ENCODE data around the gene CSNK1G2.

Gene CSNK1G2

DNA sequence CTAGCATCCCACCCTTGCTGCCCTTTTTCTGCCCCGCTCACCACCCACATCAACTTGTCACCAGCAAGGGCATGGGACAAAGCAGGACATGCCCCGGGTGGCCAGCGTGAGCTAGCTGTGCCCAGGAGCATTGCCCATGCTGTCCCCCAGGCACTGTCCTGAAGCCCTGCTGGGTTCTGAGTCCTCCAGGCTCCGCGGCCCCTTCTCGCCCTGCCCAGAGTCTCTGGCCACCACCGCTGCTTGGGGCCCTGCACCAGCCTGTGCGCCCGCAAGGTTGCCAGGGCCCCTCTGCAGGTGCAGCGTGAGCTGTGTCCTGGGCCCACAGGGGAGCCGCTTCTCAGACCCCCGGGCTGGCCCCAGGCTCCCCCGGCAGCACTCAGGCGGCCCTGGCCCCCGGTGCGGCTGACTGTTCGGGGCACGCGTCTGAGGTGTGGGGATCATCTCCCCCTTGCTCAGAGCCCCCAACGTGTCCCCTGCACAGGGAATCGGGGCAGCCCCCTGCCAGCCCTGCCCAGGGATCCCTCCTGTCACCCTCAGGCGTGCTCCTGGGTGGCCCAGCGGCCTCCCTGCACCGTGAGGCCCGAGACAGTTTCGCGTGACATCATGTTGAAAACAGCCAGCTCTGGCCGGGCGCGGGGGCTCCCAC lies 4.1 kb downstream of the CSNK1G2 start:
- no peak for DNase-seq

DNA sequence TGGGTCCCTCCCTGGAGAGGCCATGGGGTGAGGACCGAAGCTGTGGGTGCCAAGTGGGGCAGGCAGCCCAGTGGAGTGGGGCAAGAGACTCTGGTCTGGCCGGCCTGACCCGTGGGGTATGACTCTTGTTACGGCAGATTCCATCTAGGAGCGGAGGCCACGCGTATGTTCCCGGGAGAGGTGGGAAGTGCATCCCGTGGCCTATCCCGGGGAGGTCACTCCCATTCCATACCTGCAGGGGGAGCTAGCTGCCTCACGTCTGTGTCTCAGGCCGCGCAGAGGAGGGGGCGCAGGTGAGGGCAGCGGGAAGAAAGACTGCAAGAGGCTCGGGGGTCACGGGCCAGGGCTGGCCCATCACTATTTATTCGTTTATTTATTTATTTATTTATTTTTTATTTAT lies 4.9 kb downstream of the CSNK1G2 start:
- DNase-seq: no peak

DNA sequence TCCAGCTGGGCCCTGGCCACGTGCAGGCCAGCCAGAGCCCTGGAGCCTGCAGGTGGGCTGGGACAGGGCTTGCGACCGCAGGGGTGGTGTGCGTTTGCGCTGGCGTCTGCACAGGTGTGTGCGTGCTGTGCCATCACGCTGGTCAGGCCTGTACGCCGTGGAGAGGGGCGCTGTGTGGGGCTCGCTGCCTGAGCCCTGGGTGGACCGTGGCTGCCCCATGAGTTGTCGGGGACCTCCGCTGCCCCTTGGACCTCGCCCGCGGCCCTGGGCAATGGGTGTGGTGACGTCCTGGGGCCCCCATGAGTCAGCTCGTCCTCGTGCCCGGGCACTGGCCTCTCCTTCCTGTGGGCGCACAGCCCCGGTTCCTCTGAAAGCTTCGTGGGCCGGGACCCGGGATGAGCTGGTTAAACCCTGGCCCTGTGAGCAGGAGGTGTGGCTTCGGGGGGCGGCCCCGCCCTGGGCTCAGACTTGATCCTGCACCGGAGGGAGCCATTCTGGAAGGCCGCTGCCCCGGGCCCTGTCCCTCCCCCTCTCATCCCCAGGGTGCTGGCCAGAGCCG lies 6.8 kb downstream of the CSNK1G2 start:
- DNase-seq: no peak

- no peak for DNase-seq
These were observed 8.5 kb downstream of the CSNK1G2 start for GRCh38 chr19:1949304-1950101.

- no peak for DNase-seq
These were observed 9.7 kb downstream of the CSNK1G2 start for GRCh38 chr19:1950640-1951039.

GRCh38 chr19:1952635-1953034 lies 11.7 kb downstream of the CSNK1G2 start:
- DNase-seq: no peak

DNA sequence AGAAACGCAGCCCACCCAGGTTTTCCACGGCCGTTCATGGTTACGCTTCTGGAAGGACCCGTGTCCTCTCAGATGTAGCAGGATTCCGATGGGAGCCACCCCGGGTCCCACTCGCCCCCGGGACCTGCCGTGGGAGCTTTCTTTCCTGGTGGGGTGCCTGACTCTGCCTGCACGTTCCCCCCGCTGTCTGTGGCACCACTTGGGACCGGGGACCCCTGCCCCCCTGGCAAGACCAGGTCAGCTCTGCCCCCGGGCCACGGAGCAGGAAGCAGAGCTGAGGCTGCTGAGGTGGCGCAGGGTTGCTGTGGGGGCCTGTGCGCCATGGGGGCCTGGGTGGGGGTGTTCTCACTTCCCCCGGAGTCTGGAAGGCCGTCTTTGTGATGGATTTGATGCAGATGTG lies 12.1 kb downstream of the CSNK1G2 start:
- DNase-seq: no peak

DNA sequence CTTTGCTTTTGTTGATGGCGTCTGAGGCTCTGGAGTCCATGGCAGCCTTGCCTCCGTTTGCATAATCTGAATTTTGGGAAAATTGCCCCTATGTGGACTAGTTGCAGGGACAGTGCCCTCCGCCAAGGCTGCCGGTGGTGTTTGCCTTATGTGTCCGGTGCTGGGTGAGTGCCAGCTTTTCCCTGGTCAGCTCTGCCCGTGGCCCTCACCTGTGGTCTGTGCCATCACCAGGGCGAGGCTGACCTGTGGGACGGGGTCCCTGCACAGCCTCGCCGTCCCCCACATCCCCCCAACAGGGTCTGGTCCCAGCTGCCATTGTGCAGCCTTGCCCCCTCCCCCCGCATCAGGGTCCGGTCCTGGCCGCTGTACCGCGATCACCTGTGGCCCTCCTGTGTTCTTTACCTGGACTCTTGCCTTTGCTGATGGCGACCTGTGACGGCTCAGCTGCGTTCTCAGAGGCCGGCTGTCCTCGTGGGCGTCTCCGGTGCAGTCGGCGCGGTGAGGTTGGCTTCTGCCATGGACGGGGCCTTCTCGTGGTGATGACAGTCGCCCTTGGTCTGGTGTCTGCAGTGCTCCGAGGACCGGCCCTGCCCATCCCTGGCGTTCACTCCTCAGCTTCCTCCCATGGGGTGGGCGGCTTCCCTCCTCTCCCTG lies 12.6 kb downstream of the CSNK1G2 start:
- no peak for DNase-seq

DNA sequence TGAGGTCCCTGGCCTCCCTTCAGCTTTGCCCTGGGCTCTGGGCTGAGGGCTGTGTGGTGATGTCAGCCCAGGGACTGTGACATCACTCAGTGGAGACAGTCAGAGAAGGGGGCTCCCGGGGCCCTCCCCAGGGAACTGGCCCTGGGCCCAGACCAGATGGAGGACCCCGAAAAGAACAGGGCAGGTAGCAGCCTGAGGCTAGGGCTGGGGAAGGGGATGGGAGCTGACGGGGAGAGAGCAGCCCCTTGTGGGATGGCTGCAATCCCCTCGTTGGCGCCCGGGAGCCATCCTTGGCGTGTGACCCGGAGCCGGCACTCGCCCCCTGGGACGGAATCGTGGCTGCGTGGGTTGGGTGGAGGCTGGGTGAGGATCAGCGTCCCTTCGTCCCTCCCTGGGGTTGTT lies 13.6 kb downstream of the CSNK1G2 start:
- DNase-seq: no peak

- DNase-seq: no peak
These were observed 14.5 kb downstream of the CSNK1G2 start for GRCh38 chr19:1955171-1956121.

DNA sequence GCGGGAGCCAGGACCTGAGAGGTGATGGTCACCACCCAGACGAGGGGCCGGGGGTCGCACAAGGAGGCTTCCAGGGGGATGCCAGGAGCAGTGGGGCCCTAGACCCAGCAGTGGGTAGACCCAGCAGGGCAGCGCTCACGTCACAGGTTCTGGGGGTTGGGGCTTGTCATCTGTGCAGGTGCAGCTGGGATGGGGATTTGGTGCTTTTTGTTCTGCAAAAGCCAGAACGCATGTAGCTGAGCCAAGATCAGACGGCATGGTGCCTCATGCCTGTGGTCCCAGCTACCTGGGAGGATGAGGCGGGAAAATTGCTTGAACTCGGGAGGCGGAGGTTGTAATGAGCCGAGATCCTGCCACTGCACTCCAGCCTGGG lies 15.1 kb downstream of the CSNK1G2 start:
- DNase-seq: no peak

DNA sequence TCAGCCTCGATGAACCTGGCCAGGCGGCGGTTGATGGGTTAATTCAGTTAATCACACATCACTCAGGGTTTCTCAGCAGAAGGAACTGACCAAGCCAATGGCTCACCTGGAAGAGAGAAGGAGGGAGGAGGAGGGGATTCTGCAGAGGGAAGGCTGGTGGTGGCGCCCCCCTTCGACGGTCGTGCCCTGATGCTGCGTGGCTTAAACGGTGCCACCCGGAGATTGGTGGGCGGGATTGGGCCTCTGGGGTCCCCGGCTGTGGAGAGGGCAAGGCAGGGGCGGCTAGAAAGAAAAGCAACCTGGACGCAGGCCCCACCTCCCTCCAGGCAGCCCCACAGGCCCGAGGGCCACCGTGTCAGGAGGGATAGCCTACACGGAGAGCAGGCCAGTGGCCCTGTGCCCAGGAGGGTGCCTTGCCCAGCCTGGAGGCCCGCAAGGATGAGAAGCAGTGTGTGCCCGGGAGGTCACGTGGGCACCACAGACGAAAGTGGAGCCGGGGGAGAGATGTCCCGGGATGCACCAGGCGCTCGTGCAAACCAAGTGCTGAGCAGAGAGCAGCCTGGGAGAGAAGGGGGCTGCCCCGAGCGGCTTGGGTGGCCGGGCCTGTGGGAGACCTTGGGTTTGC lies 16.0 kb downstream of the CSNK1G2 start:
- DNase-seq: no peak

GRCh38 chr19:1957562-1958248 lies 16.7 kb downstream of the CSNK1G2 start:
- DNase-seq: no peak

GRCh38 chr19:1959928-1960589 lies 19.1 kb downstream of the CSNK1G2 start:
- no peak for DNase-seq

DNA sequence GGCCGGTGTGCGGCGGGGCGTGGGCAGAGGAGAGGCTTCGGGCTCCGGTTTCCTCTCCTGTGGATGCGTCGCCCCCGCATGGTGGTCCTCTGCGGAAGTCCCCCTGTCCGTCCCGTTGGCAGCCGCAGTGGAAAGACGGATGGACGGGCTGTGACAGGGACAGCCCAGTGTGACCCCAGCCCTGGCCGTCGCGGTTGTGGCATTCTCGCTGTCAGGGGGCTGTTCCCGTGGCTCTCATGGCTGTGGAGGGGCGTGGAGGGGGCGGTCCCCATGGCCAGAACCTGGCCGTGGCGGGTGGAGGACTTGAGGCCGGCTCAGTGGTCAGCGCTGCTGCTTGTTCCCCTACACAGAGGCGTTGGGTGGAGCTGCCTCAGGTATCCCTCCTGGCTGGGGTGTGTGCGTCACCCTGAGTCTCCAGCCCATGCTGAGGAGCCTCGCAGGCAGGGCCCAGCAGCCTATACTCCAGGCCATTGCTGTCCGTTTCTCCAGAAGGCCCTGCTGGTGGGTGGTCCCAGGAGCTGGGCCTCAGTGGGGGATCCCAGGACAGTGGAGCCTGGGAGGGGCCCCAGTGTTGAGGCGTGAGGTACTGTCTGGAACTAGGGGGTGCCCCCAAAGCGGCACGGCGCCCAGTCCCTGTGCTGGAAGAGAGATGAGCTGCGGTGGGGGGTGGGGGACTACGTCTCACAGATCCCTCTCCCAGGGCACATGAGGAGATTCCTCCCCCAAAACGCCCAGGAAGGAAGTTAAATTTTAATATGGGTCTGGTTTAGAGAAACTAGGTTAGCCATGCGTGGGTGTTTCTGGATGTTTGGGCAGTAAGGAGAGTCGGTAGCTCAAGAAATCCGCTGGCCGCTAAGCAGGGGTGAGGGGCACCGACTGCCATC lies 20.3 kb downstream of the CSNK1G2 start:
- DNase-seq: no peak

DNA sequence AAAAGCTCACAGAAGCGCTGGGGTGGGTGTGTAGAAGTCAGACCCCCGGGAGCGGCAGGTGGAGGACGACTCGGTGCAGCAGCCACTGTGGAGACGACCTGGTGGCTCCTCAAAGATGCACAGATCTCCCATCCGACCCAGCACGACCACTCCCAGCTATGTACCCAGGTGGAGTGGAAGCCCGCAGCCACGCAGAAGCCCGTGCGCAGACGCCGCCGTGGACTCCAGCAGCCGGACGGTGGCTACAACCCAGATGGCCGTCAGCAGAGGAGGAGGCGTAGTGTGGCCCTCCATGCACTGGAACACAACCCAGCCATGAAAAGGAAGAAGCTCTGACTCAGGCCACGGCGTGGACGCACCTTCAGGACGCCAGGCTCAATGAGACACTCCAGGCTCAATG lies 21.7 kb downstream of the CSNK1G2 start:
- no peak for DNase-seq

GRCh38 chr19:1967087-1967608 lies 26.2 kb downstream of the CSNK1G2 start:
- no peak for DNase-seq

- DNase-seq: no peak
These were observed 27.6 kb downstream of the CSNK1G2 start for GRCh38 chr19:1968279-1969175.
